Limb (tissue), 2 donors: ENCODE results near the gene FAM149A.
A peak's percentile ranks its signal among the peaks of the same experiment; 100 is the strongest.

Experiments used
- DNase-seq, 2 donors: peaks; one replicate each; pipeline ENCODE4 v3.0.0-alpha.2; 2016; ENCODE audit errors: extremely low spot score in 2 of 2

The FAM149A gene

DNA sequence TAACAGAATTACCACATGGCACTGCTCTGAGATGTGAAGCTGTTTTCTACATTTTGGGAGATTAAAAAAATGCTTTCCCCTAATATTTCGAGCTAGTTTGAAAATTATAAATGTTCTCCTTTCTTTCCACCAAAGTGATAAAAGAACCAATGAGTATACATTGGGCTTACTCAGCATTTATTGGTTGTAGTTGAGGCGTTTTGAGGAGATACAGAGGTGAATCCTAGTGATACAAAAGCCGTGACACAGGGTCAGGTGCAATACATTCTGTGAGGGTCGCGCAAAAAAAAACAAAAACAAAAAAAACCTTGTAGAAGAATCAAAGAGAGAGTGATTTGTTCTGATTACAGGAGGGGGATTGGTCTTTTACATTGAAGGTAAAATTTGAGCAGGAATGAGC lies 54.5 kb downstream of the FAM149A start:
- no peak for DNase-seq

DNA sequence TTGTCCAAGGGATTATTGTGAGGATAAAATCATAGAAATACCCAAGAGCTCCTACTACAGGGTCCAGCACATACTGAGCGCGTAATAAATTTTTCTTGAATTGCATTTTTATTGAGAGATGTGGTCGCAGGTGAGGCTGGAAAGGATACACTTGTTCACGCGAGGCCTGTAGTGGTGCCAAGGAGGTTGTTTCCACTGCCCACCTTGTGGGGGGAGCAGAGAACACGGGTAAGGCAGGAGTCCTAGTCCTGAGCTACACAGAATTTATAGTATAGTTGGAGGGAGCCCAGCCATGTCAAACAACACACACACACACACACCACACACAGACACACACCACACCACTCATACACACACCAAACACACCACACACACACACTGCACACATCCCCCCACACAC lies 55.1 kb downstream of the FAM149A start:
- no peak for DNase-seq

GRCh38 chr4:186161138-186161537 lies 56.6 kb downstream of the FAM149A start:
- no peak for DNase-seq

DNA sequence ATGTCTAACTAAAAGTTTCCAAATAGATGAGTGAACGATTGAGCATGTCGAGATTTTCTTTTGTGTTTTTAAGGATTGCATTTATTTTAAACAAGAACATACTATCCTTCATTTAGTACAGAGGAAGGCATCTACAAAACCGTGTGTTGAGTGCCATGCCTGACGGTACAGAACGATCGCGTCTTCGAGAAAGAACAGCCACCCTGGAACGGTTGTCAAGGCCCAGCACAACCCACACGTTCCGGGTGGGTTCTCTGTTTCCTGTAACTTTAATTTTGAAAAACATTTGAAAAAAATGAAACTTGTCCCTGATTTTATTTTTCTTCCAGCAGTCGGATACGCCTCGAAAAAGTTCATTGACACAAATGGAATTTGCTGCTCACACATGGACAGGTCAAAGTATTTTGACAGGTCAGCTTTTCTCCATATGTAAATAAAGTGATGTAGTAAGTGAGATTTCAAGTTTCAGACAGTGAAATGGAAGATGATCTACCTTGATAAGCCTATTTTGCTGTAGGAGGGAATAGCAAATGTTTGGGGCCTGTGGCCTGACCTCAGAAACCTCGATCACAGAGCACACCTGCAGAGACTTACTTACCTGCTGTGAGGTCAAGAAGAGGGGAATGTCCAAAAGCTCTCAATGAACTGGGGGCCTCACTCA lies 62.5 kb downstream of the FAM149A start:
- no peak for DNase-seq

DNA sequence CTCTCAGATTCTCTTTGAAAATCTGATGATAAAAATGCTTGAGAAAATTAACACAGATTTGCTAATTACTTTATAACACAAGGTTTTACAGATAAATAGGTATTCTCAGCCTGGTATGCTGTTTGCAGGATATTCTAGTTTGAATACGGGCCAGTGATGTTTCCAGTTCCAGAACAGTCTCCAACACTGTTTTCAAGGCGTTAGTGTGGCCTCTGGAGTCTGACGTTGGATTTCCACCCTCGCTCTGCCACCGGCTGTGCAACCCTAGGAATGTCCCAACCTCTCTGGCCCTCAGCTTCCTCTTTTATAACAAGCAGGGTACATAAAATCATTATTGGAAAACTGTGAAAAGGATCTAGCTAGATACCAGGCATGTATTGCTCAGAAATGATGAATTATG lies 63.1 kb downstream of the FAM149A start:
- no peak for DNase-seq

DNA sequence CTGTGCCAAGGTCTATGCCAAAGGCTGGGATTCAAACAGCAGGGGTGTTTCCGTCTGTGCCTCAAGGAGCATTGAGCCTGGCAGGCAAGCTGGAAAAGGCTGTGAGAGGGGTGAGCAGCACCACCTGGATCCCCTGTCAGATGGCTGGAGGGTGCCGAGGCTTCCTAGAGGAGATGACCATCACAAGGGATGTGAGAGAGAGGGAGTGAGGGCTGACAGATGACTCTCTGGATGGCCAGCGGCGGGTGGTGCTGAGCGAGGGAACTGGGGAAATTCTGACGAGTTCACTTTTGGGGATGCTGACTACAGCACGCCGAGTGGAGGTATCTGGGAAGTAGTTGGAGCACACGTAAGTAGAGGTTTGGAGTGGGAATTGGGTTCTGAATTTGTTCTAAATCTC lies 64.2 kb downstream of the FAM149A start:
- no peak for DNase-seq

DNA sequence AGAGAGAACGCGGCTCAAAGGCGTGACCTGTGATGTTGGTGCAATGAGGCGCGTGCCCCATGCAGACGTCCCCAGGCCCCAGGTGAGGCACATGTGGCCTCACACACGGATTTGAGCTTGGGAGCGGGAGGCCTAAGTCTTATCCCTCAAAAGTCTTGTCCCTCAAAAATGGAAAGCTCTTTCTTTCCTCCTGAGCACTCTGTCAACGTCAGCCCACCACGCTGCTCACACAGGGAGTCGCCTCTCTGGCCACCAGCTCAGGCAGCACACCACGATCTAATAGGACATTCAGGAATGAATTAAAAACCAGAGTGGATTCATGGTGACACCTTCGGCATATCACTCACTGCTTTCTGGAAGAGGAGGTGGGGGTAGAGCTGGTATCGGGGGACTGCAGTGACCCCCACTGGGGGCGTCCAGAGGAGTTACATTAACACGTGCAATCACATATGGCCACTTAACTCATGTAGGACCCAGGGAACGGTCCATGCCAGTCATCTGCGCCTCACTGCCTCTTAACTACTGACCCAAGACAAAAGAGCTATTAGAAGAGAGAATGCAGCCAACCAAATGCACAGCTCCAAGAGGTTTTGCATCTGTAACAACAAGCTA lies 64.9 kb downstream of the FAM149A start:
- DNase-seq, result no peak

- DNase-seq, result no peak
Observed at GRCh38 chr4:186169945-186170802, 65.7 kb downstream of the FAM149A start.

GRCh38 chr4:186170966-186171365 lies 66.5 kb downstream of the FAM149A start:
- DNase-seq, result no peak

- DNase-seq, result no peak
Observed at GRCh38 chr4:186172546-186172945, 68.0 kb downstream of the FAM149A start.

DNA sequence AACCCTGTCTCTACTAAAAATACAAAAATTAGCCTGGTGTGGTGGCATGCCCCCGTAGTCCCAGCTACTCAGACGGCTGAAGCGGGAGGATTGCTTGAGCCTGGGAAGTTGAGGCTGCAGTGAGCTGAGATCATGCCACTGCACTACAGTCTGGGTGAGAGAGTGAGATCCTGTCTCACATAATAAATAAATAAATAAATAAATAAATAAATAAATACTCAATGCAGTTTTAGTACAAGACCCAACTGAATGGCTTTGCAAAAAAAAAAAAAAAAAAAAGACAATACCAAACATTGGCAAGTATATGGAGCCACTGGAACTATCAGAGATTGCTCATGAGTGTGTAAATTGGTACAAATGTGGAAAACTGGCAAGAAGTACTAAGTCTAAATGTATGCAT lies 83.6 kb downstream of the FAM149A start:
- DNase-seq, result no peak

DNA sequence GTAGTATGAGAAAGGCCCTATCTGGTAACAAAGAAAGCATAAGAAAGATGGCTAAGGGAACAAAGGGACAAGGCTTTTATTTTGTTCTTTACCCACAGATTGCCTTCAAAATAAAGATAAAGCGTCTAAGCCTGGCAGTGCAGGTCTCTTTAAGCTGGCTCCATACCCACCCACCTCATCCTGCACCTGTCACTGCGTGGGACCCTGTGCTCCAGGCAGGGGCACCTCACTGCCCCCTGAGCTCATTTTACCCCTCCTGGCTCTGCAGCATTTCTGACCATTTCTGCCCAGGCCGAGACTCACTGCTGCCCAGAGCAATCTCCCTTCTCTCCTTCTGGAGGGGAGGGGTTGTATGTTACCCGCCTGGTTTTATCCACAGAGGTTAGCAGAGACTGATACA lies 85.2 kb downstream of the FAM149A start:
- no peak for DNase-seq

- DNase-seq, result peak in 1 of 2 donors; percentile 6
Observed at GRCh38 chr4:186190581-186191199, 86.2 kb downstream of the FAM149A start.

DNA sequence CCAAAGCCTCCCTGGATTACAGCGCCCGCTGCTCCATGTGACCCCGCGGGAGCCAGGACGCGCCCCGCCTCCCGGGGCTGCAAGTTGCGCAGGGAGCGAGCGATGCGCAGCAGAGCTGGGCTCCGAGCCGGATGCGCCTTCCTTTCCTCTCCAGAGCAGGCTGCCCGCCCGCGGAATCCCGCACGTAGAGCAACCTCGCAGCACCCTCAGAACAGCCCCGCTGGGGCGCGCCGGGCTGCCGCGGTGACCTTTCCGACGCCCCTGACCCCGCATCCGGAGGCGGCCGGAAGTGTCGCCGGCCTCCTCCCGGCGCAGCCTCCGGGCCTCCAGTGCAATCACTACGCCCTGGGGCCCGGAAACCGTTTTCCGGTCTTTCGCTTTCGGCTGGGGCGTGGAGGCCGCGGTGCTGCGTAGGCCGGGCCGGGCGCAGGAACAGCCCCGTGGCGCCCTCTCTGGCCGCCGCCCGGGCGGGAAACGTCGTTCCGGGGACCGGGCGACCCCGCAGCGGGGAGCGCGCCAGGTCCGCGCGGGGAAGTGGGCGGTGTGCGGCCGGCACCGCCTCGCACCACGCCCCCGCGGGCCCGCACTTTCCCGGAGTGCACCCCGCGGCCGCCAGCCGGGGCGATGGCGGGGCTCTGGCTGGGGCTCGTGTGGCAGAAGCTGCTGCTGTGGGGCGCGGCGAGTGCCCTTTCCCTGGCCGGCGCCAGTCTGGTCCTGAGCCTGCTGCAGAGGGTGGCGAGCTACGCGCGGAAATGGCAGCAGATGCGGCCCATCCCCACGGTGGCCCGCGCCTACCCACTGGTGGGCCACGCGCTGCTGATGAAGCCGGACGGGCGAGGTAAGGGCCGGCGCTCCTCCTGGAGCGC lies 86.9 kb downstream of the FAM149A start, which contains the start of gene CYP4V2:
Gene CYP4V2 (plus strand): TSS at position 368 of the 866 bp plus-strand sequence. CDS start 257 bp downstream, at position 625.
- DNase-seq, result peak; percentile 43 to 80

GRCh38 chr4:186192066-186192612 lies 87.6 kb downstream of the FAM149A start:
- peak in 1 of 2 donors; percentile 18 for DNase-seq

DNA sequence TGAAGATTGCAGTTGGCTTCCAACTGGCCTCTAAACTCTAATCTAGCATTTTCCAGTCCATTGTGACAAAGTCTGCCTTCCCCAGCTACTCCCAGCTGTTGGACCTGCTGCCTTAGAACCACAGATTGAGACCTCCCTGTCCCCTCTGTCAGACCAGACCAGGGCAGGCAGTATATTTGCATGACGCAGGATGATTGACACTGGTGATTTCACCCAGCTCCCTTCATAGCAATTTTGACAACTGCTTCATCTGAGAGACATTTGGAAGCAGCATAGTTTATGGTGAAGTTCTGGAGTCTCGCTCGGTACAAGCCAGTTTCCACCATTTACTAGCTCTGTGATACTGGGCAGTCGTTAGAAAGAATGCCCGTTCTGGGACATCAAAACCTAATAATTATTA lies 89.3 kb downstream of the FAM149A start:
- DNase-seq, result no peak

DNA sequence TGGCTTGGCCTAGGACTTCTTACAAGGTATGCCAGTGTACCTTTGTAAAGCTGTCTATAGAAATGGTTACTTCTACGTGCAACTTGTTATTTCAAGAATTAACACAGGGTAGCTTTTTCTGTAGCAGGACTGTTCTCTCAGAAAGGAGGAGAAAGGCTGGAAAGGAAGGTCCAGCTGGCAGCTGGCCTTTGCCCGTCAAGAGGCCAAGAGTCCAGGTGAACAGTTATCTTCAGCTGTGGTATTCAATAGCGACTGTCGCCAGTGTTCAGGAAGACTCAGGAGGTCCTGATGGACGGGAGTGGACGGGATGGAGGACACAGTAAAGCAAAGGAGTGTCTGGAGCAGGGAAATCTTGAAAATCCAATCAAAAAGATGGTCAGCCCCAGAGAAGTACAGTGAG lies 91.6 kb downstream of the FAM149A start:
- DNase-seq, result no peak

DNA sequence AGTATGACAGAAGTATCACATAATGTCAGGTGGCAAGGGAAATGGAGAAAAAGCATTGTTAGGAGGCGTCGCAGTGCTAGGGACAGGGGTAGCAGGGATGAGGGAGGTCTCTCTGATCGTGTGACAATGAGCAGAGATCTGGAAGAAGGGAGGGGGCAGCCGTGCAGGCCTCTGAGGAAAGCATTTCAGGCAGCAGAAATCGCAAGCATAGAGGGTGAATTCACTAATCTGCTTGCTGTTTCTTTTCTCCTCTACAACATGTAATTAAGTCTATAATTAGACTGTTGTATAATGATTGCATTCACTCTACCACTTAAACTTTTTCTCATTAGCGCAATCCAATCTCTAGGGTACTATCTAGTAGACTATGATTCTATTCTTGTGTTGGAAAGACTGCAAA lies 96.0 kb downstream of the FAM149A start:
- no peak for DNase-seq

DNA sequence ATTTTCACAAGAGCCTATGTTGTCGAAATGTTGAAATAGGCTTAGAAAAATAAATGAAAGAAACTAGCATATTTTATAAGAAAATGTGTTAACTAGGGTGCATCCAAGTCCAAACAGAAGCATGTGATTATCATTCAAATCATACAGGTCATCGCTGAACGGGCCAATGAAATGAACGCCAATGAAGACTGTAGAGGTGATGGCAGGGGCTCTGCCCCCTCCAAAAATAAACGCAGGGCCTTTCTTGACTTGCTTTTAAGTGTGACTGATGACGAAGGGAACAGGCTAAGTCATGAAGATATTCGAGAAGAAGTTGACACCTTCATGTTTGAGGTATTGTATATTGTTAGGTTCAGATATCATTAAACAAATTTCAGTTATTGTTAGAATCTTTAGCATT lies 96.5 kb downstream of the FAM149A start:
- no peak for DNase-seq

- no peak for DNase-seq
Observed at GRCh38 chr4:186201535-186202230, 97.2 kb downstream of the FAM149A start.
